Smooth muscle cell (in vitro differentiated cells): ENCODE measurements around the gene DDR2. TPM values are rescaled to one million over a fixed set of nuclear protein-coding genes. Genes with fewer than 3 reads are reported as not detected.
A peak's percentile ranks its signal among the peaks of the same experiment; 100 is the strongest.

Experiments used
- DNase-seq: peaks from one replicate; lab custom pipeline; 2025; ENCODE audit not compliant: unreplicated experiment; lab: John Stamatoyannopoulos, UW
- H2AFZ ChIP-seq: fragments of 200-600 bp; sonication (generic); 2 replicates; pipeline ENCODE4 v1.6.0; 2016; ENCODE audit warnings: antibody characterized with exemption, low read depth, mild to moderate bottlenecking
- H3F3A ChIP-seq: fragments of 200-600 bp; sonication (generic); 2 replicates; pipeline ENCODE4 v1.6.0; 2017; ENCODE audit warnings: antibody characterized with exemption, low read depth
- H3K27ac ChIP-seq: fragments of 200-600 bp; sonication (generic); 2 replicates; pipeline ENCODE4 v1.5.1; 2016; ENCODE audit warnings: low read depth, mild to moderate bottlenecking
- H3K27me3 ChIP-seq: fragments of 200-600 bp; sonication (generic); 2 replicates; pipeline ENCODE4 v1.6.1; 2016; ENCODE audit warnings: low read depth, mild to moderate bottlenecking
- H3K36me3 ChIP-seq: fragments of 200-600 bp; sonication (generic); 2 replicates; pipeline ENCODE4 v1.5.1; 2016; ENCODE audit warnings: low read depth
- H3K4me1 ChIP-seq: fragments of 200-600 bp; sonication (generic); 2 replicates; pipeline ENCODE4 v1.5.1; 2016; ENCODE audit warnings: low read depth
- H3K4me2 ChIP-seq: fragments of 200-600 bp; sonication (generic); 2 replicates; pipeline ENCODE4 v1.6.0; 2016; ENCODE audit warnings: mild to moderate bottlenecking
- H3K4me3 ChIP-seq: fragments of 200-600 bp; sonication (generic); 2 replicates; pipeline ENCODE4 v1.5.1; 2016; ENCODE audit warnings: mild to moderate bottlenecking
- H3K79me2 ChIP-seq: fragments of 200-600 bp; sonication (generic); 2 replicates; pipeline ENCODE4 v1.6.0; 2016; ENCODE audit warnings: low read depth, mild to moderate bottlenecking
- H3K9ac ChIP-seq: fragments of 200-600 bp; sonication (generic); 2 replicates; pipeline ENCODE4 v1.6.0; 2016; ENCODE audit warnings: low read depth
- H3K9me3 ChIP-seq: fragments of 200-600 bp; sonication (generic); replicated peaks from 2 replicates; pipeline ENCODE4 v1.5.1; 2016; ENCODE audit warnings: low read depth
- H4K20me1 ChIP-seq: fragments of 200-600 bp; sonication (generic); 2 replicates; pipeline ENCODE4 v1.6.0; 2016; ENCODE audit warnings: low read depth
- WGBS: methylation state at CpG from one replicate; pipeline ENCODE4 v1.1.7; 2016; ENCODE audit warnings: low lambda C conversion rate; 5-methylcytosine and 5-hydroxymethylcytosine counted together
- polyA plus RNA-seq: library from polyadenylated mRNA; unstranded; fragments of >200 nt; fragmentation: Nextera tagmentation; extraction: Ambion mirVana; gene quantifications from 2 replicates; pipeline ENCODE4 v1.2.1, GENCODE V29; 2016
- total RNA-seq: library from RNA; depleted of rRNA; stranded (reverse); fragments of >200 nt; gene quantifications from 2 replicates; pipeline ENCODE4 v1.2.3, GENCODE V29; 2014
- TF ChIP-seq, protein P1 (sequence below): fragments of 200-600 bp; sonication (generic); IDR thresholded peaks from 2 replicates; pipeline ENCODE4 v1.5.1; 2017; ENCODE audit warnings: borderline replicate concordance, mild to moderate bottlenecking, antibody characterized with exemption; ENCODE audit not compliant: insufficient read depth, poor library complexity, severe bottlenecking

The DDR2 gene
- total and polyA plus RNA-seq, 2 experiments from 2014 or later = 13.3 to 24.5 TPM

DNA sequence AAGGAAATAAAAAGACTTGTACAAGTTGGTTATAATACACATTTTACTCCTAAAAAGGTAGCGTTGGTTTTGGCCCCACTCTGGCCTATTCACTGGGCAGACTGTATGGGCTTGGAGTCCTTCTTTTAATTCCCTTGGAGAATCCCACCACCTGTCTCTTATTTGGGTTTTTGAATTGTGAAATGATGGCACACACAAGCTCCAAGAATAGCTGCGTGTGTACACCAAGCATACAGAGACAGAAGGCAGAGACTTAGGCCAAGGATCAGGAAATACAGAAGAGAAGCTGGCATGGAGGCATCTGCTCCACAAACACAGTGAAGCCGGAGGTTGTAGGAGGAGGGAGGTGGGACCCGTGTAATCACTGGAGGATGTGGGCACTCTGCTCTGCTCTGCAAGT, 29.1 kb downstream of the DDR2 start:
- Histone ChIP-seq H3K27ac (peak overlapping the region; percentile 99), H3K36me3 (no peaks in the 10 kb centered on the region), H3K4me1 (peaks cover 27% of the 10 kb centered on the region), H2AFZ (no peak overlapping the region), H3F3A (peaks cover 25% of the 10 kb centered on the region), H3K9ac (no peak overlapping the region), H3K4me2 (peak overlapping the region; percentile 75), H3K4me3 (no peak overlapping the region), H3K9me3 (no peaks in the 10 kb centered on the region), H4K20me1 (peaks cover 5% of the 10 kb centered on the region), H3K27me3 (no peaks in the 10 kb centered on the region), H3K79me2 (no peaks in the 10 kb centered on the region)
- DNase-seq = no peak
- TF ChIP-seq, protein P1, sequence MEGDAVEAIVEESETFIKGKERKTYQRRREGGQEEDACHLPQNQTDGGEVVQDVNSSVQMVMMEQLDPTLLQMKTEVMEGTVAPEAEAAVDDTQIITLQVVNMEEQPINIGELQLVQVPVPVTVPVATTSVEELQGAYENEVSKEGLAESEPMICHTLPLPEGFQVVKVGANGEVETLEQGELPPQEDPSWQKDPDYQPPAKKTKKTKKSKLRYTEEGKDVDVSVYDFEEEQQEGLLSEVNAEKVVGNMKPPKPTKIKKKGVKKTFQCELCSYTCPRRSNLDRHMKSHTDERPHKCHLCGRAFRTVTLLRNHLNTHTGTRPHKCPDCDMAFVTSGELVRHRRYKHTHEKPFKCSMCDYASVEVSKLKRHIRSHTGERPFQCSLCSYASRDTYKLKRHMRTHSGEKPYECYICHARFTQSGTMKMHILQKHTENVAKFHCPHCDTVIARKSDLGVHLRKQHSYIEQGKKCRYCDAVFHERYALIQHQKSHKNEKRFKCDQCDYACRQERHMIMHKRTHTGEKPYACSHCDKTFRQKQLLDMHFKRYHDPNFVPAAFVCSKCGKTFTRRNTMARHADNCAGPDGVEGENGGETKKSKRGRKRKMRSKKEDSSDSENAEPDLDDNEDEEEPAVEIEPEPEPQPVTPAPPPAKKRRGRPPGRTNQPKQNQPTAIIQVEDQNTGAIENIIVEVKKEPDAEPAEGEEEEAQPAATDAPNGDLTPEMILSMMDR = no peak
- 71% methylated on average over 4 of the region's 4 CpGs for WGBS

DNA sequence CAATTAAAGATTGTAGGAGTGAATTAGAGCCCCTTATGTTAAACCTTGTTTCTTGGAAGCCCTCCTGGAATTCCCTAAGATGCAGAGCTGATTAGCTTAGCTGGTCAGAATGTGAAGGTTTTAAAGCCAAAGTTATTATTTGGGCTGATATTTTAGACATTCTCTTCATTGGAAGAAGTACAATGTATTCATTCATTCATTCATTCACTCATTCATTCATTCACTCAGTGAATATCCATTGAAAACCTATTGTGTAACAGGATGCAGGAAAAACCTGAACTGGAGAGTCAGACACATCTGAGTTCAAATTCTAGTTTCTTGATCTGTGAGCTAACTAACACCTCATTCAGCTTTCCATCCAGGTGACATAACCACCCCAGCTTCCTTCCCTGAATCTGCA, 29.7 kb downstream of the DDR2 start:
- peaks cover 5% of the 10 kb centered on the region for H4K20me1 ChIP-seq
- H3K4me1 ChIP-seq = peaks cover 27% of the 10 kb centered on the region
- no peak overlapping the region for H3K4me3 ChIP-seq
- peaks cover 25% of the 10 kb centered on the region for H3F3A ChIP-seq
- H2AFZ ChIP-seq = no peak overlapping the region
- no peaks in the 10 kb centered on the region for H3K27me3 ChIP-seq
- no peaks in the 10 kb centered on the region for H3K9me3 ChIP-seq
- DNase-seq = no peak
- H3K4me2 ChIP-seq = peak overlapping the region; percentile 75
- H3K9ac ChIP-seq = no peak overlapping the region
- TF ChIP-seq, protein P1 = no peak
- H3K36me3 ChIP-seq = no peaks in the 10 kb centered on the region
- peak overlapping the region; percentile 99 for H3K27ac ChIP-seq
- H3K79me2 ChIP-seq = no peaks in the 10 kb centered on the region

DNA sequence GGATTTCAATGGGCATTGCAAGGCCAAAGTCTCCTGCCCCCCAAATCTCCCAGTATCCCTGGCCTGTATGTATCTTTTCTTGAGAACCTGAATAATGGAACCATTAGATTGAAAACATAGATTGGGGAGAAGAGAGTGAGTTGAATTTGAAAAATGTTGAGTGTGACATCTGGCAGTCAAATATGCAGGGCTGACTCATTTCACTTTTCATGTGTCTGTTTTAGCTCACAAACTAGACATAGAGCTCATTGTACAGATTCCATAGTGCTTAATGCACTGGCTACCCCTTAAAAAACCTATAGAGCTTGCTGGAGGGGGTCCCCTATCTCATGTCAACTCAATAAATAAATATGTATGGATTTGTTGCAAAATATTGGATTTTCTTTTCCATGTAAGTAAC, 30.8 kb downstream of the DDR2 start:
- Histone ChIP-seq H3K9me3 (no peaks in the 10 kb centered on the region), H3F3A (peaks cover 25% of the 10 kb centered on the region), H3K4me2 (peak overlapping the region; percentile 75), H3K27me3 (no peaks in the 10 kb centered on the region), H3K36me3 (no peaks in the 10 kb centered on the region), H2AFZ (no peak overlapping the region), H3K4me3 (no peak overlapping the region), H4K20me1 (peaks cover 5% of the 10 kb centered on the region), H3K9ac (peak overlapping the region; percentile 86), H3K79me2 (no peaks in the 10 kb centered on the region), H3K27ac (peak overlapping the region; percentile 99), H3K4me1 (peaks cover 27% of the 10 kb centered on the region)
- no peak for DNase-seq
- TF ChIP-seq, protein P1 = no peak

DNA sequence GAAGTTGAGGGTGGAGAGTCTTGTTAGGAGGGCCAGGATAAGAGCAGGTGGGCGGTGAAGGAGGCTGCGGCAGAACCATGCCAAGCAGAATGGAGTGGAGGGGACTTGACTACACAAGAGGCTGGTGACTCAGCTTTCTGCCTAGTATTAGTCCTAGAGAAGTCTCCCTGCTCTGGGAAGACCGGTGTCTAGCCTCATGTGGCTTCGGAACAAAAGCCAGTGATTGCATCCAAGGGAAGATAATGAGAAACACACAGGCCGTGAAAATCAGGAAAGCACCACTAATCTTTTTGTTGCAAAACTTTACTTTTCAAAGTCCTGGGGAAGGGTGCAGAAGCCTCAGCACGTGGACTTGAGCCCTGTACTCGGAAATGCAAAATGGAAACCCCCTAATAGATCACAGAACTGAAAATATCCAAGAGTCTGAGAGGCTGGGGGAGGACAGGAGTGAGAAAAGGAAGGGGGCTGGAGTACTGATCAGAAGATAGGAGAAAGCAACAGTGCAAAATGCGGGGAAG, 31.4 kb downstream of the DDR2 start:
- Histone ChIP-seq H3K9ac (peak overlapping the region; percentile 86), H3F3A (peaks cover 25% of the 10 kb centered on the region), H3K36me3 (no peaks in the 10 kb centered on the region), H3K27ac (peak overlapping the region; percentile 99), H3K27me3 (no peaks in the 10 kb centered on the region), H3K4me1 (peaks cover 27% of the 10 kb centered on the region), H3K4me3 (no peak overlapping the region), H3K9me3 (no peaks in the 10 kb centered on the region), H3K4me2 (peak overlapping the region; percentile 75), H2AFZ (no peak overlapping the region), H4K20me1 (peaks cover 5% of the 10 kb centered on the region), H3K79me2 (no peaks in the 10 kb centered on the region)
- no peak for DNase-seq
- TF ChIP-seq, protein P1 = no peak
- 11% methylated on average over 8 of the region's 8 CpGs for WGBS
